K562 (cell line): Measurements from ENCODE around the gene C6orf62. TPM values are rescaled to one million over a fixed set of nuclear protein-coding genes. Genes with fewer than 3 reads are reported as not detected.

Experiments
- ATAC-seq: fragments of 200-7000 bp; cut with Tn5 transposase; 3 replicates; pipeline ENCODE4 v1.9.1; 2020; ENCODE audit warnings: moderate library complexity
- BruUV-seq: library from RNA; stranded (reverse); fragments of 400-500 nt; replicated peaks from 2 replicates; lab custom pipeline; 2021; lab: Mats Ljungman, UMichigan
- CTCF ChIA-PET: fragments of 300-600 bp; formaldehyde crosslinking; extraction: SDS; loops from one replicate; lab custom pipeline; 2021; ENCODE audit warnings: low intra/inter-chr PET ratio; lab: Yijun Ruan, JAX
- POLR2A ChIA-PET: fragments of 300-600, 350-650 bp; sonication (Branson Sonifier 250); formaldehyde crosslinking; extraction: SDS; loops from one replicate; lab custom pipeline; 2021; ENCODE audit warnings: antibody characterized with exemption, inconsistent platforms; lab: Yijun Ruan, JAX
- DNase-seq, 4 experiments: peaks; one replicate each; pipeline versions ENCODE4 v3.0.0 to v3.0.0-alpha.2; 2011 to 2018; ENCODE audit warnings: low spot score in 3 of 4, mixed read lengths in 3 of 4; ENCODE audit errors: extremely low read depth in 1 of 4
- FAIRE-seq: peaks from 2 replicates; lab custom pipeline; 2011; peaks lifted over from hg19 to GRCh38; lab: Jason Lieb, UNC
- H2AFZ ChIP-seq: 2 replicates; pipeline ENCODE4 v1.6.0; 2011; ENCODE audit warnings: low read depth, low read length, control low read depth, inconsistent platforms
- H3K27ac ChIP-seq: fragments of 200-600 bp; 3 replicates; pipeline ENCODE4 v1.8.0; 2011; ENCODE audit warnings: low read depth, mild to moderate bottlenecking, control low read depth, inconsistent platforms, low read length, moderate library complexity, mixed read lengths; ENCODE audit errors: extremely low read depth
- H3K27me3 ChIP-seq, 2 experiments: fragments of 300-600 bp in 1 of 2; 2 replicates in 1 of 2; 3 replicates in 1 of 2; pipeline versions ENCODE4 v1.6.0 to v1.8.0; 2011; ENCODE audit warnings: inconsistent platforms in 2 of 2, low read length in 2 of 2, mild to moderate bottlenecking in 1 of 2, mixed read lengths in 1 of 2, moderate library complexity in 1 of 2; ENCODE audit not compliant: control insufficient read depth in 2 of 2, insufficient read depth in 2 of 2
- H3K36me3 ChIP-seq: fragments of 300-600 bp; 3 replicates; pipeline ENCODE4 v1.8.0; 2011; ENCODE audit warnings: mild to moderate bottlenecking, low read length, inconsistent platforms; ENCODE audit not compliant: control insufficient read depth, insufficient read depth
- H3K4me1 ChIP-seq, 2 experiments: fragments of 200-600 bp in 1 of 2; replicated peaks in 1 of 2; 2 replicates in 1 of 2; 3 replicates in 1 of 2; pipeline versions ENCODE4 v1.5.1 to v1.8.0; 2011; ENCODE audit warnings: inconsistent platforms in 2 of 2, low read length in 2 of 2, mild to moderate bottlenecking in 1 of 2, mixed read lengths in 1 of 2, moderate library complexity in 1 of 2; ENCODE audit not compliant: control insufficient read depth in 2 of 2, insufficient read depth in 2 of 2
- H3K4me2 ChIP-seq: 2 replicates; pipeline ENCODE4 v1.6.1; 2011; ENCODE audit warnings: low read length, control low read depth, inconsistent platforms, mixed read lengths; ENCODE audit not compliant: insufficient read depth
- H3K4me3 ChIP-seq: fragments of 200-600 bp; sonication (generic), shearing (Covaris generic); 2 replicates; pipeline ENCODE4 v1.5.1; 2016; ENCODE audit warnings: control low read depth, inconsistent platforms
- H3K79me2 ChIP-seq: fragments of 200-600 bp; 3 replicates; pipeline ENCODE4 v1.8.0; 2011; ENCODE audit warnings: low read length, inconsistent platforms; ENCODE audit not compliant: control insufficient read depth, insufficient read depth
- H3K9ac ChIP-seq, 2 experiments: 2 replicates each; pipeline versions ENCODE4 v1.6.0 to v1.6.1; 2011; ENCODE audit warnings: low read depth in 2 of 2, low read length in 2 of 2, control low read depth in 1 of 2, inconsistent platforms in 1 of 2, mild to moderate bottlenecking in 1 of 2, mixed read lengths in 1 of 2; ENCODE audit not compliant: insufficient read depth in 1 of 2
- H3K9me1 ChIP-seq: one replicate; pipeline ENCODE4 v1.6.0; 2011; ENCODE audit warnings: inconsistent platforms, mild to moderate bottlenecking, low read length, moderate library complexity; ENCODE audit not compliant: control insufficient read depth, insufficient read depth
- H3K9me3 ChIP-seq: replicated peaks from 2 replicates; pipeline ENCODE4 v1.5.1; 2011; ENCODE audit warnings: low read depth, low read length, inconsistent platforms; ENCODE audit not compliant: control insufficient read depth, insufficient read depth
- H4K20me1 ChIP-seq: replicated peaks from 2 replicates; pipeline ENCODE4 v1.6.1; 2011; ENCODE audit warnings: low read length, inconsistent platforms, mixed read lengths; ENCODE audit not compliant: control insufficient read depth, insufficient read depth
- ARNT ChIP-seq, 2 experiments: fragments of 450-650 bp; IDR thresholded peaks; 2 replicates each; pipeline ENCODE4 v1.6.1; 2016; ENCODE audit warnings: mild to moderate bottlenecking in 1 of 2
- GATAD2A ChIP-seq: fragments of 450-650 bp; IDR thresholded peaks from 2 replicates; pipeline ENCODE4 v1.6.1; 2017
- KDM4B ChIP-seq, 2 experiments: fragments of 450-650 bp in 1 of 2; sonication (generic) in 1 of 2; IDR thresholded peaks; 2 replicates each; pipeline ENCODE4 v1.6.1; 2016 to 2017; ENCODE audit warnings: borderline replicate concordance in 2 of 2, antibody characterized with exemption in 1 of 2, low read depth in 1 of 2, mild to moderate bottlenecking in 1 of 2
- MAFG ChIP-seq: fragments of 450-650 bp; conservative IDR thresholded peaks from 2 replicates; pipeline ENCODE4 v1.6.1; 2016; ENCODE audit warnings: missing genetic modification characterization, missing compliant biosample characterization
- SAP30 ChIP-seq: fragments of 200-600 bp; sonication (generic); IDR thresholded peaks from 2 replicates; pipeline ENCODE4 v1.6.1; 2012; ENCODE audit warnings: borderline replicate concordance, low read depth, mild to moderate bottlenecking, moderate library complexity, low read length, control low read depth, inconsistent platforms; ENCODE audit not compliant: insufficient read depth, poor library complexity, severe bottlenecking
- SMAD1 ChIP-seq: fragments of 150-350 bp; IDR thresholded peaks from 2 replicates; pipeline ENCODE4 v1.6.1; 2014; ENCODE audit warnings: low read length, low read depth; ENCODE audit not compliant: partially characterized antibody
- SMAD3 ChIP-seq: fragments of 450-650 bp; formaldehyde crosslinking; conservative IDR thresholded peaks from 2 replicates; pipeline ENCODE4 v1.4.0; 2020; ENCODE audit warnings: mild to moderate bottlenecking
- SRSF1 ChIP-seq: fragments of 200-400 bp; formaldehyde crosslinking; IDR thresholded peaks from 2 replicates; pipeline ENCODE4 v1.6.1; 2017; ENCODE audit warnings: mild to moderate bottlenecking, low read depth, low read length, moderate library complexity
- TRIM24 ChIP-seq, 2 experiments: fragments of 450-650 bp; IDR thresholded peaks; 2 replicates each; pipeline ENCODE4 v1.6.1; 2016
- U2AF1 ChIP-seq: fragments of 200-400 bp; formaldehyde crosslinking; optimal IDR thresholded peaks from 2 replicates; pipeline ENCODE3; 2017; ENCODE audit warnings: mild to moderate bottlenecking, low read depth, low read length, moderate library complexity
- ZC3H11A ChIP-seq: IDR thresholded peaks from 2 replicates; pipeline ENCODE4 v1.6.1; 2012; ENCODE audit warnings: low read depth, low read length, improper control_type of control experiment
- ZNF134 ChIP-seq: fragments of 250-450 bp; sonication (Bioruptor Pico); conservative IDR thresholded peaks from 2 replicates; pipeline ENCODE4 v1.4.0; 2020
- ZNF311 ChIP-seq: fragments of 250-450 bp; sonication (Bioruptor Pico); IDR thresholded peaks from 2 replicates; pipeline ENCODE4 v1.4.0; 2020; ENCODE audit warnings: mild to moderate bottlenecking, moderate library complexity
- ZNF696 ChIP-seq: fragments of 250-450 bp; sonication (Bioruptor Pico); conservative IDR thresholded peaks from 2 replicates; pipeline ENCODE4 v1.4.0; 2020; ENCODE audit warnings: mild to moderate bottlenecking, moderate library complexity
- WGBS: fragments of 100-300 bp; shearing (Covaris generic); methylation state at CpG from one replicate; pipeline ENCODE4 v1.1.6; 2016; ENCODE audit warnings: low coverage, mixed read lengths; ENCODE audit not compliant: insufficient coverage; ENCODE audit errors: missing lambda C conversion rate; 5-methylcytosine and 5-hydroxymethylcytosine counted together
- in situ Hi-C: fragments of 300-500 bp; cut with MboI; formaldehyde crosslinking; loops from 4 replicates; pipeline ENCODE4 v1.15.0; 2018; ENCODE audit warnings: inconsistent platforms, mixed read lengths
- intact Hi-C: fragments of 100-400 bp; cut with micrococcal nuclease; formaldehyde crosslinking; loops from 2 replicates; pipeline ENCODE4 v1.14.2; 2022
- polyA plus RNA-seq, 8 experiments: library from polyadenylated mRNA; depleted of rRNA in 4 of 8; stranded (reverse) in 5 of 8; unstranded in 3 of 8; fragments of >200 nt; fragmentation: Nextera tagmentation in 2 of 8; fragmentation: Illumina TruSeq in 1 of 8; extraction: Ambion mirVana in 2 of 8; extraction: Trizol in 1 of 8; gene quantifications; 2 replicates each; pipeline versions ENCODE4 v1.2.1 to v1.2.3, GENCODE V29; 2011 to 2014; ENCODE audit warnings: inconsistent platforms in 1 of 8, missing spikeins in 1 of 8
- total RNA-seq, 7 experiments: library from RNA; depleted of rRNA in 6 of 7; stranded (reverse); fragments of >200 nt in 6 of 7; fragmentation: Illumina TruSeq in 2 of 7; extraction: Trizol in 2 of 7; gene quantifications; 2 replicates each; pipeline versions ENCODE4 v1.2.1 to v1.2.3, GENCODE V29; 2011 to 2021; ENCODE audit warnings: low replicate concordance in 1 of 7
- TF ChIP-seq, protein P1 (sequence below): fragments of 250-450 bp; sonication (Bioruptor Pico); IDR thresholded peaks from 2 replicates; pipeline ENCODE4 v1.8.0; 2022; ENCODE audit warnings: inconsistent platforms
- TF ChIP-seq, protein P2 (sequence below): fragments of 250-450 bp; sonication (Bioruptor Pico); IDR thresholded peaks from 2 replicates; pipeline ENCODE4 v1.4.0; 2020; ENCODE audit warnings: borderline replicate concordance
- TF ChIP-seq, protein P3 (sequence below), 2 experiments: fragments of 450-650 bp; conservative IDR thresholded peaks; 2 replicates each; pipeline ENCODE4 v1.6.1; 2017; ENCODE audit warnings: mild to moderate bottlenecking in 2 of 2, moderate library complexity in 2 of 2
- TF ChIP-seq, protein P4 (sequence below): fragments of 250-450 bp; sonication (Bioruptor Pico); IDR thresholded peaks from 2 replicates; pipeline ENCODE4 v1.5.0; 2021

C6orf62 gene
- total and polyA plus RNA-seq, 9 of the 15 experiments (the other 6 are each of a cell fraction or from before 2014, with no cell fraction given) = 48.5 to 579 (median 111) TPM

DNA sequence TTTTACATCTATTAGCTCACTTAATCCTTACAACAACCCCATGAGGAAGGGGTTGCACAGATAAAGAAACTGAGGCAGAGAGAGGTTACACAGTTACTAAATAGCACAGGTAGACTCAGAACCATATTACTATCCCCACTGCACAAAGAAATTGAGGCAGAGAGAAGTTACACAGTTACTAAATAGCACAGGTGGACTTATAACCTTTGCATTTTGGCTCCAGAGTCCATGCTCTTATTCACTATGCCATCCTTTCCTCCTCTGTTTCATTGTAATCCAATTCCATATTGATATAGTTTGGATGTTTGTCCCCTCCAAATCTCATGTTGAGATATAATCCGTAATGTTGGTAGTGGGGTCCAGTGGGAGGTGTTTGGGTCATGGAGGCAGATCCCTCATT is 55.8 kb downstream of the C6orf62 start:
- no peaks in the 10 kb centered on the region for H3K27me3 ChIP-seq
- no peaks in the 10 kb centered on the region for H3K9me3 ChIP-seq
- peaks cover 54% of the 10 kb centered on the region for H3K79me2 ChIP-seq
- ChIA-PET POLR2A (interaction anchor here (0.6 to 1.0 kb wide), 3 partner anchors 9 to 432 kb away, joined by 3 to 4 read pairs (median 3); no protein-coding TSS in a partner anchor), CTCF (no interaction called here)
- peaks cover 6 to 28% of the 10 kb centered on the region in 2 experiments; a peak in 3 of 5 replicates for H3K4me1 ChIP-seq
- peaks cover 44% of the 10 kb centered on the region for H3K36me3 ChIP-seq
- H3K4me3 ChIP-seq = no peak overlapping the region
- no peak overlapping the region for H3K27ac ChIP-seq
- no peak overlapping the region for H3K4me2 ChIP-seq
- WGBS = 100% methylated on average over 1 of the region's 1 CpG
- ATAC-seq (no peak), FAIRE-seq (no peak), DNase-seq (no peak)
- H4K20me1 ChIP-seq = no peaks in the 10 kb centered on the region
- in situ Hi-C loops = no loop called here
- no TSS peak for BruUV-seq
- no peak overlapping the region for H3K9ac ChIP-seq
- H2AFZ ChIP-seq = no peak overlapping the region
- no peaks in the 10 kb centered on the region for H3K9me1 ChIP-seq
- intact Hi-C loops = no loop called here
- TF ChIP-seq TRIM24 (IDR thresholded peaks at IDR 0.05) (no peak), ZNF311 (no peak), ZC3H11A (no peak), ARNT (IDR thresholded peaks at IDR 0.05) (no peak), SAP30 (no peak), GATAD2A (no peak), KDM4B (IDR thresholded peaks at IDR 0.05; ENCODE audit: borderline replicate concordance in 2 of 2, low read depth in 1 of 2) (no peak), U2AF1 (no peak), SMAD3 (CRISPR knock-in tag) (no peak), SMAD1 (no peak), MAFG (no peak), ZNF696 (no peak), SRSF1 (no peak), ZNF134 (CRISPR knock-in tag) (no peak)
- TF ChIP-seq, protein P1, sequence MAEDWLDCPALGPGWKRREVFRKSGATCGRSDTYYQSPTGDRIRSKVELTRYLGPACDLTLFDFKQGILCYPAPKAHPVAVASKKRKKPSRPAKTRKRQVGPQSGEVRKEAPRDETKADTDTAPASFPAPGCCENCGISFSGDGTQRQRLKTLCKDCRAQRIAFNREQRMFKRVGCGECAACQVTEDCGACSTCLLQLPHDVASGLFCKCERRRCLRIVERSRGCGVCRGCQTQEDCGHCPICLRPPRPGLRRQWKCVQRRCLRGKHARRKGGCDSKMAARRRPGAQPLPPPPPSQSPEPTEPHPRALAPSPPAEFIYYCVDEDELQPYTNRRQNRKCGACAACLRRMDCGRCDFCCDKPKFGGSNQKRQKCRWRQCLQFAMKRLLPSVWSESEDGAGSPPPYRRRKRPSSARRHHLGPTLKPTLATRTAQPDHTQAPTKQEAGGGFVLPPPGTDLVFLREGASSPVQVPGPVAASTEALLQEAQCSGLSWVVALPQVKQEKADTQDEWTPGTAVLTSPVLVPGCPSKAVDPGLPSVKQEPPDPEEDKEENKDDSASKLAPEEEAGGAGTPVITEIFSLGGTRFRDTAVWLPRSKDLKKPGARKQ (CRISPR knock-in tag) = no peak
- TF ChIP-seq, protein P2, sequence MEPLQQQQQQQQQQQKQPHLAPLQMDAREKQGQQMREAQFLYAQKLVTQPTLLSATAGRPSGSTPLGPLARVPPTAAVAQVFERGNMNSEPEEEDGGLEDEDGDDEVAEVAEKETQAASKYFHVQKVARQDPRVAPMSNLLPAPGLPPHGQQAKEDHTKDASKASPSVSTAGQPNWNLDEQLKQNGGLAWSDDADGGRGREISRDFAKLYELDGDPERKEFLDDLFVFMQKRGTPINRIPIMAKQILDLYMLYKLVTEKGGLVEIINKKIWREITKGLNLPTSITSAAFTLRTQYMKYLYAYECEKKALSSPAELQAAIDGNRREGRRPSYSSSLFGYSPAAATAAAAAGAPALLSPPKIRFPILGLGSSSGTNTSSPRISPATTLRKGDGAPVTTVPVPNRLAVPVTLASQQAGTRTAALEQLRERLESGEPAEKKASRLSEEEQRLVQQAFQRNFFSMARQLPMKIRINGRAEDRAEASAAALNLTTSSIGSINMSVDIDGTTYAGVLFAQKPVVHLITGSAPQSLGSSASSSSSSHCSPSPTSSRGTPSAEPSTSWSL (CRISPR knock-in tag) = no peak
- TF ChIP-seq, protein P3, sequence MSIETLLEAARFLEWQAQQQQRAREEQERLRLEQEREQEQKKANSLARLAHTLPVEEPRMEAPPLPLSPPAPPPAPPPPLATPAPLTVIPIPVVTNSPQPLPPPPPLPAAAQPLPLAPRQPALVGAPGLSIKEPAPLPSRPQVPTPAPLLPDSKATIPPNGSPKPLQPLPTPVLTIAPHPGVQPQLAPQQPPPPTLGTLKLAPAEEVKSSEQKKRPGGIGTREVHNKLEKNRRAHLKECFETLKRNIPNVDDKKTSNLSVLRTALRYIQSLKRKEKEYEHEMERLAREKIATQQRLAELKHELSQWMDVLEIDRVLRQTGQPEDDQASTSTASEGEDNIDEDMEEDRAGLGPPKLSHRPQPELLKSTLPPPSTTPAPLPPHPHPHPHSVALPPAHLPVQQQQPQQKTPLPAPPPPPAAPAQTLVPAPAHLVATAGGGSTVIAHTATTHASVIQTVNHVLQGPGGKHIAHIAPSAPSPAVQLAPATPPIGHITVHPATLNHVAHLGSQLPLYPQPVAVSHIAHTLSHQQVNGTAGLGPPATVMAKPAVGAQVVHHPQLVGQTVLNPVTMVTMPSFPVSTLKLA (conservative IDR thresholded peaks at IDR 0.05) = no peak
- TF ChIP-seq, protein P4, sequence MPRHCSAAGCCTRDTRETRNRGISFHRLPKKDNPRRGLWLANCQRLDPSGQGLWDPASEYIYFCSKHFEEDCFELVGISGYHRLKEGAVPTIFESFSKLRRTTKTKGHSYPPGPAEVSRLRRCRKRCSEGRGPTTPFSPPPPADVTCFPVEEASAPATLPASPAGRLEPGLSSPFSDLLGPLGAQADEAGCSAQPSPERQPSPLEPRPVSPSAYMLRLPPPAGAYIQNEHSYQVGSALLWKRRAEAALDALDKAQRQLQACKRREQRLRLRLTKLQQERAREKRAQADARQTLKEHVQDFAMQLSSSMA (CRISPR knock-in tag) = no peak
